ENCODE data around the gene SPACA6. TPM values are rescaled to one million over a fixed set of nuclear protein-coding genes. Genes with fewer than 3 reads are reported as not detected.

The SPACA6 gene
- polyA plus RNA-seq, 3 donors from 2014 or later, result 2.3 to 2.4 TPM; not detected in 1

Other genes starting within 250 kb of the SPACA6 start
- not detected for gene SIGLEC8, start 234.9 kb upstream of the SPACA6 start, polyA plus RNA-seq
- gene CEACAM18, start 214.8 kb upstream of the SPACA6 start, polyA plus RNA-seq, result not detected
- gene SIGLEC12, start 191.5 kb upstream of the SPACA6 start, polyA plus RNA-seq, result not detected
- gene SIGLEC6, start 161.7 kb upstream of the SPACA6 start, polyA plus RNA-seq, result under 1 TPM in 2 of 3 donors, not detected in 1; 0.39 to 0.68 TPM
- gene ZNF175, start 122.0 kb upstream of the SPACA6 start, polyA plus RNA-seq, result 1 to 10 TPM in 1 of 3 donors, under 1 TPM in 2; 0.79 to 2.2 (median 0.81) TPM
- gene SIGLEC5, start 62.9 kb upstream of the SPACA6 start, polyA plus RNA-seq, result under 1 TPM in 1 of 3 donors, not detected in 2; 0.49 TPM
- gene SIGLEC14, start 46.5 kb upstream of the SPACA6 start, polyA plus RNA-seq, result 1 to 10 TPM in 1 of 3 donors, under 1 TPM in 2; 0.12 to 1.9 (median 0.99) TPM
- not detected for gene HAS1, start 30.7 kb downstream of the SPACA6 start, polyA plus RNA-seq
- 1 to 10 TPM; 1.8 to 6.9 (median 1.8) TPM for gene FPR1, start 58.5 kb downstream of the SPACA6 start, polyA plus RNA-seq
- gene FPR2, start 67.8 kb downstream of the SPACA6 start, polyA plus RNA-seq, result not detected
- not detected for gene FPR3, start 101.8 kb downstream of the SPACA6 start, polyA plus RNA-seq
- gene ZNF577, start 194.6 kb downstream of the SPACA6 start, polyA plus RNA-seq, result 1 to 10 TPM; 1.5 to 6.8 (median 4.0) TPM
- 10 to 100 TPM in 2 of 3 donors, 1 to 10 TPM in 1; 6.8 to 12.2 (median 11.0) TPM for gene ZNF649, start 211.7 kb downstream of the SPACA6 start, polyA plus RNA-seq
- gene ZNF613, start 234.1 kb downstream of the SPACA6 start, polyA plus RNA-seq, result 1 to 10 TPM; 2.9 to 6.8 (median 5.8) TPM

All from immature natural killer cell (primary cell).